Brain microvascular endothelial cell (primary cell): Measurements from ENCODE around the gene ANTXRL.
"Not testable (repeated sequence)": the region's sequence is repeated elsewhere in the genome, so short reads cannot be mapped to it uniquely, and the experiment has no call there.

Experiments used
- DNase-seq: peaks from one replicate; pipeline ENCODE4 v3.0.0-alpha.2; 2020
- H3K27ac ChIP-seq: fragments of 250-450 bp; sonication (Bioruptor Pico); 2 replicates; pipeline ENCODE4 v1.5.1; 2020; ENCODE audit warnings: mild to moderate bottlenecking, moderate library complexity
- H3K27me3 ChIP-seq: fragments of 250-450 bp; sonication (Bioruptor Pico); replicated peaks from 2 replicates; pipeline ENCODE4 v1.5.1; 2020; ENCODE audit warnings: mild to moderate bottlenecking
- H3K36me3 ChIP-seq: fragments of 250-450 bp; sonication (Bioruptor Pico); replicated peaks from 2 replicates; pipeline ENCODE4 v1.5.1; 2020; ENCODE audit warnings: mild to moderate bottlenecking
- H3K4me3 ChIP-seq: 2 replicates; pipeline ENCODE4 v1.5.1; 2011; ENCODE audit warnings: low read depth, mild to moderate bottlenecking, control low read depth, low read length, moderate library complexity
- in situ Hi-C: cut with HindIII; loops from 2 replicates; pipeline ENCODE4 v1.10.0; 2017; ENCODE audit warnings: low sequenced_read_pairs, low pct_ligation_motif_present
- TF ChIP-seq, protein P1 (sequence below): IDR thresholded peaks from 2 replicates; pipeline ENCODE4 v1.5.1; 2011; ENCODE audit warnings: low read depth, mild to moderate bottlenecking, moderate library complexity, low read length, control low read depth, inconsistent platforms; ENCODE audit errors: missing control alignments

ANTXRL gene

DNA sequence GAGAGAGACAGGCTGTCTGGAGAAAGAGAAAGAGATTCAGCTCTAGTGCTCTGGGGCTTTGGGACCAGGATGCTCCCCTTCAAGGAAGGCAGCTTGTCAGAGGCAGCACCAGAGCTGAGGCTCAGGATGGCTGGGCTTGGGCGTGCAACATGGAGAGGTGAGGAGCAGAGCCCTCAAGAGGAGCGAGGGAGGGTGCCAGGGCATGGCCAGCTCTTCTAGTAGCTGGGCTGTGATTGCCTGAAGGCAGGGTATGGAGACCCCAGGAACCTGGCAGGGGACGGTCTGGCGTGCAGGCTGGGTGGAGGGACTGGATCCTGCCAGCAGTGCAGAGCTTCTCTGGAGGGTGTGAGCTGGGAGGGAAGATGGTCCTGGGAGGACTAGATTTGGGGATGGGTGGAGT lies 40.2 kb downstream of the ANTXRL start:
- TF ChIP-seq, protein P1, sequence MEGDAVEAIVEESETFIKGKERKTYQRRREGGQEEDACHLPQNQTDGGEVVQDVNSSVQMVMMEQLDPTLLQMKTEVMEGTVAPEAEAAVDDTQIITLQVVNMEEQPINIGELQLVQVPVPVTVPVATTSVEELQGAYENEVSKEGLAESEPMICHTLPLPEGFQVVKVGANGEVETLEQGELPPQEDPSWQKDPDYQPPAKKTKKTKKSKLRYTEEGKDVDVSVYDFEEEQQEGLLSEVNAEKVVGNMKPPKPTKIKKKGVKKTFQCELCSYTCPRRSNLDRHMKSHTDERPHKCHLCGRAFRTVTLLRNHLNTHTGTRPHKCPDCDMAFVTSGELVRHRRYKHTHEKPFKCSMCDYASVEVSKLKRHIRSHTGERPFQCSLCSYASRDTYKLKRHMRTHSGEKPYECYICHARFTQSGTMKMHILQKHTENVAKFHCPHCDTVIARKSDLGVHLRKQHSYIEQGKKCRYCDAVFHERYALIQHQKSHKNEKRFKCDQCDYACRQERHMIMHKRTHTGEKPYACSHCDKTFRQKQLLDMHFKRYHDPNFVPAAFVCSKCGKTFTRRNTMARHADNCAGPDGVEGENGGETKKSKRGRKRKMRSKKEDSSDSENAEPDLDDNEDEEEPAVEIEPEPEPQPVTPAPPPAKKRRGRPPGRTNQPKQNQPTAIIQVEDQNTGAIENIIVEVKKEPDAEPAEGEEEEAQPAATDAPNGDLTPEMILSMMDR: no peak
- H3K27me3 ChIP-seq: peaks cover 2% of the 10 kb centered on the region
- H3K27ac ChIP-seq: no peak overlapping the region
- H3K4me3 ChIP-seq: no peak overlapping the region
- no peak for DNase-seq
- in situ Hi-C loops: no loop called here
- H3K36me3 ChIP-seq: no peaks in the 10 kb centered on the region

DNA sequence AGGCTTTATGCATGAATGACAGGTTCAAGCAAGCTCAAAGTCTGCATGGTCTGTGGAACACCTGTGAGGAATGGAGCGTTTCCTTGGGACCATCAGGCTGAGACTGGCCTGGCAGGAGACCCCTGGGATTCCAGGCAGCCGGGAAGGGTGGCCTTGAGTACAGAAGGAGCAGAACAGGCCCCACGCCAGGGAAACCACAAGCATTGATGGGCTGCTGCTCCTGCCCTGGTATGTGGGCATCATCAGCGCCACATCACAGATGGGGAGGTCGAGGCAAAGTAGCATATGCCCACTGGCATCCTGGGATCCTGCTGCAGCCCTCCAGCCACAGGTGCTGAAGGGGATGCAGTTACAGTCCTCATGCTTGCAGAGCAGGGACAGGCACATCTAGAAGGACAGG lies 40.9 kb downstream of the ANTXRL start:
- H3K27me3 ChIP-seq: peaks cover 6% of the 10 kb centered on the region
- in situ Hi-C loops: no loop called here
- H3K36me3 ChIP-seq: no peaks in the 10 kb centered on the region

DNA sequence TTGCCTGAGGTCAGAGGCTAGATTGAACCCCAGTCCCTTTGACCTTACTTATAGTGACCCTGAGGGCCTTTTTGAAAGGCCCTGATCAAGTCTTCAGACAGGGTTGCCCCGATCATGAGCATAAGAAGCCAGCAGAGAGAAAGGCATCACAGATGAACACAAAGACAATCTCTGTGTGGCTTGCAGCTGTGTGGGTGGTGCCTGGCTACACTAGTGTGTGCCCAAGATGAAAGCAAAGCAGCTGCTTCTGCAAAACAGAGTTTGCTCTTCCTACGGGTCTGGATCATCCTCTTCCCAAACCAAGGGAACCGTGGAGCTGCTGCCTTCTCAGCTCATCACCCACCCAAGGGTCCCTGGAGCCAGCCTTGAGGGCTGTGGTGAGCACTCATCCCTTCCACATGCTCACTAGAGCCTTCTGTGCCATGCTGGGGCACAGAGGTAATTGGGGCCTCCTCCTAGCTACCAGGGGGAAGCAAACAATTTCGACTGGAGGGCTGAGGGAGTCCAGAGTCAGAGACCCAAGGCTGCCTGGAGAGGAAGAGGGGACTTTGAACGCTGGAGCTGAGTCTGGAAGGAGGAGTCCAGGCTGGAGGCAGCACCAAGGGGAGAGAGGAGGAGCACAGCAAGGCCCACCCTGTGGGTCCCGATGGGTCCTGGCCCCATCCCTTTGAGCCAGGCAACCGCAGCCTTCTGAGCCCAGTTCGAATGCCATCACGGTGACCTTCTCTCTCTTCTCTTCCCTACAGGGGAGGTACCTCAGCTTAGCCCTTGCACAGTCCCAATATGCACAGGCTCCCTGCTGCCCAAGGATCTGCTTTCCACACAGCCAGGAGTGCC lies 42.3 kb downstream of the ANTXRL start:
- Histone ChIP-seq H3K36me3 (no peaks in the 10 kb centered on the region), H3K27me3 (peaks cover 6% of the 10 kb centered on the region), H3K4me3 (no peak overlapping the region), H3K27ac (no peak overlapping the region)
- DNase-seq: no peak
- in situ Hi-C loops: no loop called here
- TF ChIP-seq, protein P1: no peak

More for the DNA sequence above, 40.9 kb downstream of the ANTXRL start:
- DNase-seq: no peak
- Histone ChIP-seq H3K4me3 (no peak overlapping the region), H3K27ac (no peak overlapping the region)
- TF ChIP-seq, protein P1: no peak

DNA sequence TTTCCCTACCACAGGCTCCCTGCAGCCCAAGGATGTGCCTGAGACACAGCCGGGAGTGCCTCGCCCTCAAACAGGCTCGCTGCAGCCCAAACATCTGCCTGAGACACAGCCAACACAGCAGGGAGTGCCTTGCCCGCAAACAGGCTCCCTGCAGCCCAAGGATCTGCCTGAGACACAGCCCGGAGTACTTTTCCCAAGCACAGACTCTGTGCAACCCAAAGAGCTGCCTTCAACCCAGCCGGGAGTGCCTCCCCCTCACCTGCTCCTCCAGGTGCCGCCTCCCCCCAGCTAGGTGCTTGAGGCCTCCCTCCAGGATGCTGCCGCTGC lies 42.9 kb downstream of the ANTXRL start:
- in situ Hi-C loops: no loop called here
- TF ChIP-seq, protein P1: no peak
- H3K4me3 ChIP-seq: no peak overlapping the region
- H3K36me3 ChIP-seq: no peaks in the 10 kb centered on the region
- H3K27me3 ChIP-seq: peaks cover 6% of the 10 kb centered on the region
- peak; percentile 4 for DNase-seq
- no peak overlapping the region for H3K27ac ChIP-seq

DNA sequence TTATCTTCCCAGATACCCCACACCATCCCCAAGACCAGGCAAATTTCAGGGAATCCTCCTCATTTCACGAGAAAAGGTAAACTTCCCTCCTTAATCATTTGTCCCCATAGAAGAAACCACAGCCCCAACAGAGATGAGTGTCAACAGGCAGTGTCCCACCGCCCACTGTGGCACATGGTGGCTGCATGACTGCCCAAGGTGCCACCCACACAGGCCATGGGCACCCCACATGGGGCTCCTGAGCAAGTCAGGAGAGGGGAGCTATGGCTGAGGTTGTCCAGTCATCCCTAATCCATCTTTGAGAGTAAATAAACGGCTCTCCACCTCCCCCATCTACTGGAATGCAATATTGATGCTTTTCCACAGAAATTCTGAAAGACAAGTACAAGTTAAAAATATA lies 44.1 kb downstream of the ANTXRL start:
- in situ Hi-C loops: no loop called here
- H3K27ac ChIP-seq: no peak overlapping the region
- H3K4me3 ChIP-seq: no peak overlapping the region
- TF ChIP-seq, protein P1: no peak
- DNase-seq: no peak
- H3K27me3 ChIP-seq: peaks cover 6% of the 10 kb centered on the region
- H3K36me3 ChIP-seq: no peaks in the 10 kb centered on the region

DNA sequence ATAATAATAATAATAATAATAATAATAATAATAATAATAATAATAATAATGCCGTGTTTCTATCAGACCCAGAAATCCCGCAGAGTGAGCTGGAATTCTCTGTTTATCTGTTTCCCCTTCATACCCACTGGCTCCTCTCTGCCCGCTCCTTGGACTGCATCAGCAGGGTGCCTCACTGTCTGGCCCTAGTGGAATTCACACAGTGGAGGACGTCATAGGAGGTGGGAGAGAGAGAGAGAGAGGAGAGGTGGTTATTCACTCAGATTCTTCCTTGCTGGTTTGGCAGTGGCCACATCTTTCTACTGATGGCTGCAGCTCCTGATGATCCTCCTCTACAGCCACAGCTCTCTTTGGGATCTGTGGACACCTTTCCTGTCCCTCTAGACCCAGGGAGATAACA lies 78.7 kb downstream of the ANTXRL start:
- in situ Hi-C loops, H3K27me3 ChIP-seq, H3K27ac ChIP-seq, H3K4me3 ChIP-seq, H3K36me3 ChIP-seq: not testable (repeated sequence)
- peak; percentile 65 for DNase-seq

DNA sequence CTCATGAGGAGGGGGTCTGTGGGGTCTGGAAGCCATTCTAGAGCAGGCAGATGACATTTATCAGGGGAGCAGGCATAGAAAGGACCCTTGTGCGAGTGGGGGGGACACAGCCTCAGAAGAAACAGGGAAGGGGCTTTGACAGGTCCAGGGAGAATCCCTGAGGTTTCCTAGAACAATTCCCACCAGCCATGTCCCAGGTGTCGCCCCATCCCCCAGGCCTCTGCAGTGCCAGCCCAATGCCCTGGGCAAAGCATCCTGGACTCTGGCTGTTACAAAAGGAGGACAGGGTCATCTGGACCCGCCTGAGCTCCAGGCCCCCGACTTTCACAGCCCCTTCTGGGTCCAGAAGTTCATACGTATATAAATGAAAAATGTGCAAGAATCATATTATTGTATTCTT lies 80.4 kb downstream of the ANTXRL start:
- in situ Hi-C loops, H3K4me3 ChIP-seq: not testable (repeated sequence)

DNA sequence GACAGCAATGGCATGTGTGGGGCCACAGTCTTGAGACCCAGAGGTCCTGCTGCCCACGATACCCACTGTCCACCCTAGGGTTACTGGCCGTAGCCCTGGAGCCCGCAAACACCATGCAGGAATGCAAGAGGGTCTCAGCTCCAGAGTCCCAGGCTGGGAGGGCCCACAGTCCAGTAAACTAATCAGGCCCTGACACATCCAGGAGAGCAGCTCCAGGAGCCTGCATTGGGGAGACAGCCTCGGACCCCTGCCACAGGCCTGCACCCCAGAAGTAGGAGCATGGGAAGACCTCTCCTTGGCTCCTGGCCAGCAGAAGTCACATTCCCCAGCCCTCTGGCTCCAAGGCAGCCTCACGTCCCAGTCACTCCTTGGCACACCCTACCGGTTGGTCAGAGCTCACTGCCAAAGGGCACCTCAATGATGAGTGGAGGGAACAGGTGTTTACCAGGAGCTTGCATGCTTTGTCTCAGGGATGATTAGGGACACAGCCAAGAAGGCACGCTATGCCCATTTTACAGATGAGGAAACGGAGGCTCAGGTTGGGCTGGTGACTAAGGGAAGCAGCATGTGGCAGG lies 81.0 kb downstream of the ANTXRL start:
- H3K27me3 ChIP-seq, in situ Hi-C loops, H3K4me3 ChIP-seq, H3K27ac ChIP-seq, DNase-seq, H3K36me3 ChIP-seq: not testable (repeated sequence)

More for the DNA sequence above, 80.4 kb downstream of the ANTXRL start:
- H3K27me3 ChIP-seq, DNase-seq, H3K36me3 ChIP-seq, H3K27ac ChIP-seq: not testable (repeated sequence)

DNA sequence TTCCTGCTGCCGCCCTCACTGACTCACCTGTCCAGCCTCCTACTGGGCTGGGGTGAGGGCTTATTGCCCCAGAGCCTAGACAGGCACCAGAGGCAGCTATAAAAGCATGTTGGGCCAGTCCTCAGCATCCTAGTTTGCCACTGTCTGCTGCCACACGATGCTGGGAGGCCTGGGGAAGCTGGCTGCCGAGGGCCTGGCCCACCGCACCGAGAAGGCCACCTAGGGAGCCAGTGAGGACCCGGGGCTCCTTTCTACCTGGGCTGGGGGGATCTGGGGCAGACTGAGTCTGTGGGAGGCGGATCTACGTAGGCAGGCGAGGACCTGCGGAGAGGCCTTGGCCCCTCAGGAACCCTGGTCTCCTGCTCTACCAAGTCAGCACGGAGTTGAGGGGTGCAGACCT lies 82.2 kb downstream of the ANTXRL start:
- H3K27ac ChIP-seq, DNase-seq, H3K27me3 ChIP-seq, H3K4me3 ChIP-seq, in situ Hi-C loops, H3K36me3 ChIP-seq: not testable (repeated sequence)

DNA sequence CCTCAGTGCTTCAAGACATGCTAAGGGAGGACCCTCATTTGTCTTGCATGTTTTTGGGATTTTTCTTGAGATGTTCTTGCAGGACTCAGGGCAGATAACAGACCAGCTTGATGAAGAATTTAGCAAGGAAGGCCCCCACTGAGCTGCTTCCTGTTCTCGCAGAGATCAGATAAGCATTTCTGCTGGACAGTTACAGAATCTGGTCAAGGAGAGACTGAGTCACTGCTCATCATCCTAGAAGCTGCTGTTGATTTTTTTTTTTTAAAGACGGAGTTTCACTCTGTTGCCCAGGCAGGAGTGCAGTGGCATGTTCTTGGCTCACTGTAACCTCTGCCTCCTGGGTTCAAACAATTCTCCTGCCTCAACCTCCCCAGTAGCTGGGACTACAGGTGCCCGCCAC lies 87.6 kb downstream of the ANTXRL start:
- H3K27me3 ChIP-seq, in situ Hi-C loops, H3K4me3 ChIP-seq, H3K36me3 ChIP-seq, H3K27ac ChIP-seq: not testable (repeated sequence)
- DNase-seq: peak; percentile 74
